Measurements from ENCODE around the gene DIP2C. TPM values are rescaled to one million over a fixed set of nuclear protein-coding genes. Genes with fewer than 3 reads are reported as not detected.

The DIP2C gene
- total and polyA plus RNA-seq, 2 donors from 2014 or later, result 6.2 to 22.6 TPM

DNA sequence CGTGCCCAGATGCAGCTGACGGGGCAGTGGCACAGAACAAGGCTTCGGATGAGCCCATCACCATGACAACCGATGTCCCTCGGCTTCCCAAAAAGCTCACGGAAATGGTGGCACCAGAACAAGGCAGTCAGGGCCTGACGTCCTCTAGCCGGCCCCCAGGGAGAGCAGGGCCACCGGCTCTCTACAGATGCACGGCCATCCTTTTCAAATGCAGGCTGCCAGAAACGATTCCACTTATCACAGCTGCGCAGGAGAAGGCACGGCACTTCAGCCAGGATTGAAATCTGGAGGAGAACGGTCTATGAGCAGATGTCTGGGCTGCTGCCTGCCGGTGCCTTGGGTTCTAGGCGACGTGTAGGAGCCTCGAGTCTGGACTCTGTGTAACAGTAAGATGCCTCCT is 330.4 kb downstream of the DIP2C start:
- intact Hi-C loops (cut with DNase I), result no loop called here
- FAIRE-seq (no peak), DNase-seq (no peak)
- Histone ChIP-seq H3K4me3 (ENCODE audit: low read length in 3 of 3) (no peak overlapping the region), H3K9ac (ENCODE audit: low read length in 3 of 3) (no peak overlapping the region), H3K4me1 (ENCODE audit: control insufficient read depth in 2 of 3, insufficient read depth in 2 of 3, low read depth in 1 of 3, low read length in 3 of 3) (peaks cover 0 to 10% (median 2%) of the 10 kb centered on the region in 3 donors), H3K27me3 (ENCODE audit: control insufficient read depth, insufficient read depth, low read length) (no peaks in the 10 kb centered on the region), H3K36me3 (ENCODE audit: control insufficient read depth in 2 of 3, insufficient read depth in 3 of 3, low read length in 3 of 3) (peaks cover 5 to 59% (median 22%) of the 10 kb centered on the region in 3 donors), H3K9me3 (ENCODE audit: control insufficient read depth in 2 of 3, insufficient read depth in 1 of 3, low read length in 3 of 3) (no peaks in the 10 kb centered on the region), H3K27ac (ENCODE audit: low read depth in 2 of 2, low read length in 2 of 2) (no peak overlapping the region)
- TF ChIP-seq, protein P1, sequence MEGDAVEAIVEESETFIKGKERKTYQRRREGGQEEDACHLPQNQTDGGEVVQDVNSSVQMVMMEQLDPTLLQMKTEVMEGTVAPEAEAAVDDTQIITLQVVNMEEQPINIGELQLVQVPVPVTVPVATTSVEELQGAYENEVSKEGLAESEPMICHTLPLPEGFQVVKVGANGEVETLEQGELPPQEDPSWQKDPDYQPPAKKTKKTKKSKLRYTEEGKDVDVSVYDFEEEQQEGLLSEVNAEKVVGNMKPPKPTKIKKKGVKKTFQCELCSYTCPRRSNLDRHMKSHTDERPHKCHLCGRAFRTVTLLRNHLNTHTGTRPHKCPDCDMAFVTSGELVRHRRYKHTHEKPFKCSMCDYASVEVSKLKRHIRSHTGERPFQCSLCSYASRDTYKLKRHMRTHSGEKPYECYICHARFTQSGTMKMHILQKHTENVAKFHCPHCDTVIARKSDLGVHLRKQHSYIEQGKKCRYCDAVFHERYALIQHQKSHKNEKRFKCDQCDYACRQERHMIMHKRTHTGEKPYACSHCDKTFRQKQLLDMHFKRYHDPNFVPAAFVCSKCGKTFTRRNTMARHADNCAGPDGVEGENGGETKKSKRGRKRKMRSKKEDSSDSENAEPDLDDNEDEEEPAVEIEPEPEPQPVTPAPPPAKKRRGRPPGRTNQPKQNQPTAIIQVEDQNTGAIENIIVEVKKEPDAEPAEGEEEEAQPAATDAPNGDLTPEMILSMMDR (IDR thresholded peaks at IDR 0.05; ENCODE audit: borderline replicate concordance, extremely low read depth, insufficient read depth), result no peak

DNA sequence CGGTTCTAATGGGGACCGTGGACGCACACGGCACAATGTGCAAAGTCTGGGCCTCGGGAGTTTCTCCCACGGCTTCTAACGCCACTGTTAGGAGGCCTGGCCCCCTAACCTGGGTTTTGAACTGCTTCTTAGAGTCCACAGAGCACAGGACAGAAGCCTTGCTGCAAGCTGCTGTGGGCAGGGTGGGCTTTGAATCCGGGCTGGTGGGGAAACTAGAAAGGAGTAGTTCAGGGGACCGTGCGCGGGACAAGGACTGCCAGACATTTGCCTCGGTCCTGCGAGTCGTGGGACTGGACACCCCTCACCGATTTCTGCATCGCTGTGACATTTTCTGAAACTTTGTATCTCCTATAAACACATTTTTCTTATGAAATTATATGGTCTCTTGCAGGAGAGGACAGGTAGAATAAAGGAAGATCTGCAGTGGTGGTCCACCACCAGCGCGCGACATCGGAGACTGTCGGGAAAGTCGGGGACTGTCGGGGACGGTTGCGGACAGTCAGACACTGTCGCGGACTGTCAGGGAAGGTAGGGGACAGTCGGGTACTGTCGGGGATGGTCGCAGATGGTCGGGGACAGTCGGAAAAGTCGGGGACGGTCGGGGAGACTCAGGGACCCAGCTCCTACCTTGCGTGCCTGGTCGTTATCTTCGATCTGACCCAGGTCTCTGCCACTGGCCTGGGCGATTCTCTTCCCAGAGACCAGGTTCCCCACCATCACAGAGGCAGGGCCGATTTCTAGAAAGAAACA is 332.1 kb downstream of the DIP2C start:
- peaks cover 0 to 49% (median 24%) of the 10 kb centered on the region in 3 donors for H3K36me3 ChIP-seq (ENCODE audit: control insufficient read depth in 2 of 3, insufficient read depth in 3 of 3, low read length in 3 of 3)
- TF ChIP-seq, protein P1 (IDR thresholded peaks at IDR 0.05; ENCODE audit: borderline replicate concordance, extremely low read depth, insufficient read depth), result no peak
- no peak overlapping the region for H3K9ac ChIP-seq (ENCODE audit: low read length in 3 of 3)
- FAIRE-seq (no peak), DNase-seq (no peak)
- no peak overlapping the region for H3K27ac ChIP-seq (ENCODE audit: low read depth in 2 of 2, low read length in 2 of 2)
- H3K9me3 ChIP-seq (ENCODE audit: control insufficient read depth in 2 of 3, insufficient read depth in 1 of 3, low read length in 3 of 3), result no peaks in the 10 kb centered on the region
- H3K4me1 ChIP-seq (ENCODE audit: control insufficient read depth in 2 of 3, insufficient read depth in 2 of 3, low read depth in 1 of 3, low read length in 3 of 3), result peaks cover 0 to 10% (median 2%) of the 10 kb centered on the region in 3 donors
- no peaks in the 10 kb centered on the region for H3K27me3 ChIP-seq (ENCODE audit: control insufficient read depth, insufficient read depth, low read length)
- intact Hi-C loops (cut with DNase I), result no loop called here
- H3K4me3 ChIP-seq (ENCODE audit: low read length in 3 of 3), result no peak overlapping the region

DNA sequence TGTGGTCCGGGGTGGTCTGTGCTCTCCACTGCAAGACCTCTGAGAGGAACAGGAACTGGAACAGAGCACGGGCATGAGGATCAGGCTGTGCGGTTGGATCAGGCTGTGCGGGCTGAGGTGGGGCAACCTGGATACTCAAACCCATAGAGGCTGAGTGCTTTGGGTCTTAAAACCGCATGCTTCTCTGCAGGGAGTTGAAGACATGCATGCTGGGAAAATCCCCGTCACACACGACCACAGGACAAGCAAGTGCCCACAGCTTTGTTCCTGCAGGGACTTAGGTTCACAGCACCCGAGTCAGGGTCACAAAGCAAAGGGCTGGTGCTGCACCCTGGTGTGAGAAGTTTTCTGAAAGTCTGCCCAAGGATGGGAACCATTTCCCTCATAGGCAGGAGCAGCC is 333.0 kb downstream of the DIP2C start:
- Histone ChIP-seq H3K4me1 (ENCODE audit: control insufficient read depth in 2 of 3, insufficient read depth in 2 of 3, low read depth in 1 of 3, low read length in 3 of 3) (peaks cover 0 to 3% (median 2%) of the 10 kb centered on the region in 3 donors), H3K9me3 (ENCODE audit: control insufficient read depth in 2 of 3, insufficient read depth in 1 of 3, low read length in 3 of 3) (no peaks in the 10 kb centered on the region), H3K27me3 (ENCODE audit: control insufficient read depth, insufficient read depth, low read length) (no peaks in the 10 kb centered on the region), H3K27ac (ENCODE audit: low read depth in 2 of 2, low read length in 2 of 2) (no peak overlapping the region), H3K4me3 (ENCODE audit: low read length in 3 of 3) (no peak overlapping the region), H3K9ac (ENCODE audit: low read length in 3 of 3) (no peak overlapping the region), H3K36me3 (ENCODE audit: control insufficient read depth in 2 of 3, insufficient read depth in 3 of 3, low read length in 3 of 3) (peaks cover 0 to 44% (median 24%) of the 10 kb centered on the region in 3 donors)
- intact Hi-C loops (cut with DNase I), result no loop called here
- TF ChIP-seq, protein P1 (IDR thresholded peaks at IDR 0.05; ENCODE audit: borderline replicate concordance, extremely low read depth, insufficient read depth), result no peak
- no peak for DNase-seq
- FAIRE-seq, result no peak

Measured in kidney (tissue), 14 donors.